OCI-LY1 (cell line): ENCODE data around the gene C8B.

Experiments used
- CTCF ChIP-seq: fragments of 200-600 bp; sonication (generic), shearing (Covaris generic); IDR thresholded peaks from 2 replicates; pipeline ENCODE4 v1.5.1; 2017; ENCODE audit warnings: mild to moderate bottlenecking, antibody characterized with exemption, low read length, moderate library complexity, mixed read lengths
- EZH2 ChIP-seq: fragments of 200-600 bp; sonication (generic), shearing (Covaris generic); IDR thresholded peaks from 2 replicates; pipeline ENCODE4 v1.8.0; 2017; ENCODE audit warnings: borderline replicate concordance, mixed run types, mild to moderate bottlenecking, antibody characterized with exemption, low read length, moderate library complexity, mixed read lengths

- no peak for TF ChIP-seq EZH2
- no peak for TF ChIP-seq CTCF
These were observed 47.7 kb upstream of the C8B start for GRCh38 chr1:57013522-57013921.
